HUDEP-2 (cell line): ENCODE data around the gene RASGRP3.

Source experiments
- DNase-seq, 76 experiments: peaks; one replicate each; lab custom pipeline; 2025; ENCODE audit not compliant: unreplicated experiment in 76 of 76; lab: John Stamatoyannopoulos, UW

RASGRP3 gene

GRCh38 chr2:33614190-33614589, 137.7 kb downstream of the RASGRP3 start:
- DNase-seq = no peak
